Measurements from ENCODE around the gene FMN1.

DNA sequence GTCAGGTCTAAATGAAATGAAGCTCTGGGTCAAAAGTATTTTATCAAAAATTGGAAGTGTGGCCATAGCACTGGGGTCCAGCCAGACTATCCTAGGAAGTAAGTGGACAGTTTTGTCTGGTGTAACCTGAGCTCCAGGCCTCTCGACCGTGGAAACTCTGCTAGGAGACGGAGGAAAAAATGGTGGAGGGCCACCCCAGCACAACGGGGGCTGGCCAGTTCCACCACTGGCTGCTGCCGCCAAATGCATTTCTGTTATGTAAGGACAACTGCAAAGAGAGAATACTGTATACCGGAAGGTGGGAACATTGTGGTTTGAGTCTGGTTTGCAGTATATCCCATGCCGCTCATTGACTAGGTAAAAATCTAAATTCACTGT lies 241.0 kb downstream of the FMN1 start:
- TF ChIP-seq, protein P1, sequence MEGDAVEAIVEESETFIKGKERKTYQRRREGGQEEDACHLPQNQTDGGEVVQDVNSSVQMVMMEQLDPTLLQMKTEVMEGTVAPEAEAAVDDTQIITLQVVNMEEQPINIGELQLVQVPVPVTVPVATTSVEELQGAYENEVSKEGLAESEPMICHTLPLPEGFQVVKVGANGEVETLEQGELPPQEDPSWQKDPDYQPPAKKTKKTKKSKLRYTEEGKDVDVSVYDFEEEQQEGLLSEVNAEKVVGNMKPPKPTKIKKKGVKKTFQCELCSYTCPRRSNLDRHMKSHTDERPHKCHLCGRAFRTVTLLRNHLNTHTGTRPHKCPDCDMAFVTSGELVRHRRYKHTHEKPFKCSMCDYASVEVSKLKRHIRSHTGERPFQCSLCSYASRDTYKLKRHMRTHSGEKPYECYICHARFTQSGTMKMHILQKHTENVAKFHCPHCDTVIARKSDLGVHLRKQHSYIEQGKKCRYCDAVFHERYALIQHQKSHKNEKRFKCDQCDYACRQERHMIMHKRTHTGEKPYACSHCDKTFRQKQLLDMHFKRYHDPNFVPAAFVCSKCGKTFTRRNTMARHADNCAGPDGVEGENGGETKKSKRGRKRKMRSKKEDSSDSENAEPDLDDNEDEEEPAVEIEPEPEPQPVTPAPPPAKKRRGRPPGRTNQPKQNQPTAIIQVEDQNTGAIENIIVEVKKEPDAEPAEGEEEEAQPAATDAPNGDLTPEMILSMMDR (IDR thresholded peaks at IDR 0.05): no peak
- TF ChIP-seq POLR2A (IDR thresholded peaks at IDR 0.05): no peak

Data from testis (tissue), 2 donors.